GM15510 (cell line): ENCODE measurements around the gene GTF3A.

Experiments used
- POLR2A ChIP-seq: IDR thresholded peaks from 3 replicates; pipeline ENCODE4 v1.6.1; 2011; ENCODE audit warnings: borderline replicate concordance; ENCODE audit not compliant: insufficient read length; ENCODE audit errors: extremely low read depth

GTF3A gene

DNA sequence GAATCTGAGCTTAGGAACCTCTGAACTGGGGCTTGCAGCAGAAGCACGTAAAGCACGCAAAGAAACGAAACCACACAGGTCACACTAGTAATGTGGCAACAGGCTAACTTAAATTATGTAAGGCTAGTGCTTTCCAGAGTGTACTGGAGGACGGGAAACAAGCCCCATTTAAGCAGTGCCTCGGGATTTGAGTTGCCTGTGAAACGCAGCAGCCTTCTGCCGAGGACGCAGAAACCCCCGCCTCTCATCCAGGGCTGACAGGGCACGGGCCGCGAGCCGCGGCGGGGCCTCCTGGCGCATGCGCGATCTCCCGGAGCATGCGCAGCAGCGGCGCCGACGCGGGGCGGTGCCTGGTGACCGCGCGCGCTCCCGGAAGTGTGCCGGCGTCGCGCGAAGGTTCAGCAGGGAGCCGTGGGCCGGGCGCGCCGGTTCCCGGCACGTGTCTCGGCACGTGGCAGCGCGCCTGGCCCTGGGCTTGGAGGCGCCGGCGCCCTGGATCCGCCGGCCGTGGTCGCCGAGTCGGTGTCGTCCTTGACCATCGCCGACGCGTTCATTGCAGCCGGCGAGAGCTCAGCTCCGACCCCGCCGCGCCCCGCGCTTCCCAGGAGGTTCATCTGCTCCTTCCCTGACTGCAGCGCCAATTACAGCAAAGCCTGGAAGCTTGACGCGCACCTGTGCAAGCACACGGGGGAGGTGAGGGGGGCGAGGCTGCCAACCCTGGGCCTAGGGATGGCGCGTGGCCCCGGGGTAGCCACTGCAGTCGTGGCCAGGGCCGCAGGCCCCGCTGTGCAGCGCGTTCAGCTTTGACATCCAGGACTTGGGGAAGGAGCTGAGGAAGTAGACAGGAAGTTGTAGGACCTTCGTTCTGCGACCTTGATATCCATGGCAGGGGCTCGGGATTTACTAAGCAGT is at the start of gene GTF3A:
Gene GTF3A (plus strand): TSS at position 374 of the 912 bp plus-strand sequence.
- TF ChIP-seq POLR2A: peak; percentile 94

DNA sequence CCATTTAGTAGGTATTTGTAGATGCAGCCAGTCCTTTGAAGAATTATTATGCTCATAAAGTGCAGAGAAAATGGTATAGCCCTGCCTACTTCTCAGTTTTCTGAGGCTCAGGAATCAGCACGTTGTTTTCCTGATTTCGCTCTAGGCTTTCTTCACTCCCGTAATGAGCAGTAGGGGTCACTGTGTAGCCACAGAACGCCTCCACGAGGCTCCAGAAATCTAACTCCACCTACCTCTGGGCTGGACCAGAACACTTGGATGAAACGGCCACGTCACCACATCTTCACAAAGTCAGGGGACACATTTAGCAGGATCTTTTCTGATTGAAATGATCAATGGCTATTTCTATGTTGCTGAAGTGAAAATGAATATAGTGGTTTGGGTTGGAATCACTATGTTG is 49.8 kb upstream of the GTF3A start:
- TF ChIP-seq POLR2A: no peak

DNA sequence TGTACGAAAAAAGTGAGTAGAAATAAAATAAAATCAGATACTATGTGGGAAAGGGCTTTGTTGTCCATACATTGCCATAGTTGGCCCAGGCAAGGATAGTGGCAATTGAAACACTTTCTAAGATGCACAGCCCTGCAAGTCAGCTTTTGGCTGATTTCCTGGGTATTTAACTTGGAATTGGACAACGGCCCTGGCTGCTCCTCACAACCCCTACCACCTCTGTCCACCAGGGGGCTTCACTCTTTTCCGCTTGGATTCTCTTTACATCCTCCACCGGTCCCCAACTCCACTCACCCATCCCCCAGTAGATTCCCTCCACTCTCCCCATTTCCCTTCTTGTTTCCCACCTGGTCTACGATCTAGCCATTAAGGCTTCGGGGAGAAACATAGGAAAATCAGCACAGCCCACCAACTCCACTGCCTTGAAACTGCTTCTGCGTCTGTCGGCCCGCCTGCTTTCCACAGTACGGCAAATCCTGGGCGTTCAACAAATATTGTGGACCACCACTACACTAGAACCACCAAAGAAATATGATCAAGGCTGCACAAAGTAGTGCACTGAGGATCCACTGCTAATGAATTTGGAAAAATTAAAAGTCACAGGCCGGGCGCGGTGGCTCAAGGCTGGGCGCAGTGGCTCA is 48.6 kb upstream of the GTF3A start:
- TF ChIP-seq POLR2A: no peak

DNA sequence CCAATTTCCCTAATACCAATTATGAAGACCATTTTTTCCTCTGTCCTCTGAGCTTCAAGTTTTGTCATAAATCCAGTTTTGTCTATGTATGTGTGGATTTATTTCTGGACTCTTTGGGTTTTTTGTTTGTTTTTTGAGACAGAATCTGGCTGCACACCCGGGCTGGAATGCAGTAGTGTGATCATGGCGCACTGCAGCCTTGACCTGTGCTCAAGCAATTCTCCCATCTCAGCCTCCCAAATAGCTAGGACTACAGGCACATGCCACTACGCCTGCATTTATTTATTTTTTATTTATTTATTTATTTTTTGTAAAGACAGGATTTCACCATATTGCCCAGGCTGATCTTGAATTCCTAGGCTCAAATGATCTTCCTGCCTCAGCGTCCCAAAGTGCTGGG is 45.3 kb upstream of the GTF3A start:
- no peak for TF ChIP-seq POLR2A

DNA sequence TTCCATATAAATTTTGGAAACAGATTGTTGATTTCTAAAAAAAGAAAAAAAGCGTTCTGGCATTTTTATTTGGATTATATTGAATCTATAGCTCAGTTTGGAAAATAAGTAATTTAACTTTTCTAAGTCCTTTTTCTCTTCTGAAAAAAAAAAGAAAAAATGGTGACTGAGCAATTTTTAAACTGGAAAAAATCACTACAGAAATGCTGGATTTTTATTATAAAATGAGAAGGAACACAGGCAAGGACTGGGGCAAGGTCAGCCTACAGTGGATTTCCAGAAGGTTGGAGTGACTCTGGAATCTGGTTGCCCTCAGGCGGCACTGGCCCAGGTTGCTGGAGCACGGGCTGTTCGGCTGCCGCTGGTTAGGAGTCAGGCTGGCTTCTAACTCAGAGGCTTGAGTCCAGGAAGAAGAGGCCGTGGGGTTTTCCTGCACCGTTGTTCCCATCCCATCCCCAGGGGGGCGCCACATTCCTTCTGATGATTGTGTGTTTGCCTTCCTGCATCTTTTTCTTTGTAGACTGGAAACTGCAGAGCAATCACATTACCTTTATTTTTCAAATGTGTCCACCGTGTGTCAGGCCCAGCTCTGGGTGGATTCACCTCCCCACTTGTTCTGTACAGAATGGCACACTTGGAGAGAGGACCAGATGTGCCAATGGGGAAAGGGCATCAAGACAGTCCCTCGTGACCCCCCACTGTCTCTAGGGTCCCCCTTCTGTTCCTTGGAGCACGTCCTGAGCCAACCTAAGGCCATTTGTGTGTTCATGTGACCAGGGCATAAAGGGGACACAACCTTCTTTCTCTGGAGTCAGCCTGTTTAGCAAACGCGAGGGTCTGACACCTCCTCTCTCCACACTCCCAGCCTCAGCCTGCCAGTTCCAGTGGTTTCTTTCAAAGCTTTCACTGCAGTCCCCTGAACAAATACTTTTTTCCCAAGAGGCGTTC is 44.5 kb upstream of the GTF3A start:
- no peak for TF ChIP-seq POLR2A

DNA sequence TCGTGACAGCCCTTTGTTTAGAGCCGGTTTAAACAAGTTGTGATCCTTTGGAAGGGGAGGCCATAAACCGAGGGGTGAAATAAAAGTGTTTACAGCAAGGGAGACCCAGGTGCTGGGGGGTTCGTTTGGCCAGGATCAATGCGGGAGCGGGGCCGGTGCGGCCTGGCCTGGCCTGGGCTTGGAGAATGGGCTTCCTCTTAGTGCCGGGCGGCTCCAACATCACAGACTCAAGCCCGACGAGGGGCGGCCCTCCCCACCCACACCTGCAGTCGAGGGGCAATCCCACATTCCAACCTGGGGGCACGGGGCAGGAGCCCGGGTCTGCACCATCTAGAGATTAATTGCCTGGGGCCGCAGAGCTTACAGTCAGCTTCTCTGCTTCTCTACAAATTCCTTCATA is 42.8 kb upstream of the GTF3A start:
- TF ChIP-seq POLR2A: no peak

DNA sequence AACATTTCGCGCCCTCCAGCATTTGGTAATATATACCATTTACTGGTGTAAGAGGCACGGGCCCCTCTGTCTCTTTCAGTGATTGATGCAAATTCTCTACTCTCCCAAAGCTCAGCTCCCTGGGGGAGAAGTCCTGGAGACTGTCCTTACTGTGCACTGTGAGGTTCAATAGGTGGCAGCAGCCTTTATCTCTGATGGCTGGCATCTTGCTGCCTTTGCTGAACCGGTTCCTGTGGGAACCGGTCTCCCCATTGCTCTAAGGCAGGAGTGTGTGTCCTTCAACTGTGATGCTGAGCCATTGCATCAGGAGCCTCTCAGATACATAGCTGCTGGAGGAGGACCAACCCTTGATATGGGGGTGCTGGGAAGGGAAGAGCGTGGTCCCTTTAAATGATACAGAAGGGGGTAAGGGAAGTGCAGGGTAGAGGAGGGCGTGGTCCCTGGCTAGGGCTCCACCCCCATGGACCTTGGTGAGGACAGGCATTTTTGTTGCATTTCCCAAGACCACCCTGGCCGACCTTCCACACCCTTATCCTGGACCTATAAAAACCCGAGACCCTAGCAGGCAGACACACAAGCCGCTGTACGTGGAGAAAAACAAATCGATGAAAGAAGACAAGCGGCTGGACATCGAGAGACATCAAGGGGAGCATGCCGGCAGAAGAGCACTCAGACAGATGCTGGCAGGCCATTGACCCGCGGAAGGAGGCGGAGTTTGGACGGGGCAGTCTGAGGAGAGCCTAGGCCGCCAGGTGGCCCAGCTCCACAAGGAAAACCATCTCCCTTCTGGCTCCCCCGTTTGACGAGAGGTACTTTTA is 41.1 kb upstream of the GTF3A start:
- TF ChIP-seq POLR2A: no peak

DNA sequence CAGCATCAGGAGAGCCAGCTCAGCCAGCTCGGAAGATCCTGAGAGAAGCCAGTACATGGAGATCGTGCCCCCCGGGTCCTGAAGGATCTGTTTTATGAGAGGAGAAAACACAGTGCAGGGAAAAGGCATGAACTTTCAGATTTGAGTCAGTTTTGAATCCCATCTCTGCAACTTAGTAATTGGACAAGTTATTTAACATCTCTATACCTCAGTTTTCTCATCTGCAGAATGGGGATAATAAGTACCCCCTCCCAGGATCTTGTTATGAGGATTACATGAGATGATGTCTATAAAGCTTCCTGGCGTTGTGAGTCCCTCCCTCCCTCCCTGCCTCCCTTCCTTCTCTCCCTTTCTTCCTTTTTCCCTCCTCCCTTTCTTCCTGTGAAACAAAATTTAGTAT is 40.1 kb upstream of the GTF3A start:
- TF ChIP-seq POLR2A: no peak

DNA sequence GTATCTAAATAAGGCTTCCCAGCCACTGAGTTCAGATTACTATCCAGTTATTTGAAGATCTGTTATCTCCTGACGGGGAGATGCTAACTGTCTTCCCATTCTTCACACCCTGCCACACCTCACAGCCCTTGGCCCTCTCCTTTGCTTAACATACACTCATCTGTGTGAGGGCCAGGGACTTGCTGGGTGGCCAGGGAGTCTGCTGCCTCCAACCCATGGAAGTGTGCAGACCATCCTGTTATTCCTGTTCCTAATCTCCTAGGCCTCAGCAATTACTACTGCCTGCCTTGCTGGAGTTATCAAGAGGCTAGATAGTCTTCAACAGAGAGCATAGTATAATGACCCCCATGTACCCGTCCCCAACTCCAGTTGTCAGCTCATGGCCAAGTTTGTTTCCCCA is 36.2 kb upstream of the GTF3A start:
- TF ChIP-seq POLR2A: no peak

DNA sequence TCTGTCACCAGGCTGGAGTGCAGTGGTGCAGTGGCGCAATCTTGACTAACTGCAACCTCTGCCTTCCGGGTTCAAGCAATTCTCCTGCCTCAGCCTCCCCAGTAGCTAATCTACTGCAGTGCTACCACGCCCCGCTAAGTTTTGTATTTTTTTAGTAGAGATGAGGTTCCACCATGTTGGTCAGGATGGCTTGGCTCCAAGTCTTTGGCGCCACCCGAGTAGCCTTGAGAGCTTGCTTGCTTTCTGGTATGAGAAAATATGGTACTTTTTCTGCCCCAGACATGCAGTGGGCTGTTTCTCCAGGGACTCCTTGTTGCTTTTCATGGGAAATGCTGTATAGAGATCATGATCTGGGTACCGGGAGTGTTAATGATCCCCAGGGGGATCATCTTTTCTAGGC is 34.5 kb upstream of the GTF3A start:
- TF ChIP-seq POLR2A: no peak

DNA sequence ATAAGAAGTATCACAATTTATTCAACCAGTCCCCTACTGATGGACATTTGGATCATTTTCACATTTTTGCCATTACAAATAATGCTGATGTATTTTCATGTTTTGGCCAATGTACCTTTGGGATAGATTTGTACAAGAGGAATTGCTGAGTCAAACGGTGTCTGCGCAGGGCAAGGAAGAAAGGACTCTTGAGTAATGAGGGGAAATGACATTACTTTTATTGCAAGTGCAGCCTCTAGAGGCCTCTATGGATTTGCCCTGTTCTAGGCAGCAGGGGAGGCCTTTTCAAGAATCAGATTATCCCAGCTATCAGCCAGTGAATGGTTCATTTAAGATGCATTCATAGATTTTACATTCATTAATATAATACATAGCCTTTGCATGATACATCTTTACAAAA is 32.9 kb upstream of the GTF3A start:
- no peak for TF ChIP-seq POLR2A

DNA sequence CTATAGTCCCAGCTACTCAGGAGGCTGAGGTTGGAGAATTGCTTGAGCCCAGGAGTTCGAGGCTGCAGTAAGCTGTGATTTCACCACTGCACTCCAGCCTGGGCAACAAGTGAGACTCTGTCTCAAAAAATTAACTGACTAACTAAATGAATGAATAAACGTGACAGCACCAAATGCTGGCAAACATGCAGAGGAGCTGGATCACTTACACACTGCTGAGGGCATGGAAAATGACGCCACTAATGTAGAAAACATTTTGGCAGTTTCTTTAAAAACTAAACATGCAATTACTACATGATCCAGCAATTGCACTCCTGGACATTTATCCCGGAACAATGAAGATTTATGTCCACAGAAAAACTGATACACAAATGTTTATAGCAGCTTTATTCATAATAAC is 31.3 kb upstream of the GTF3A start:
- TF ChIP-seq POLR2A: no peak

DNA sequence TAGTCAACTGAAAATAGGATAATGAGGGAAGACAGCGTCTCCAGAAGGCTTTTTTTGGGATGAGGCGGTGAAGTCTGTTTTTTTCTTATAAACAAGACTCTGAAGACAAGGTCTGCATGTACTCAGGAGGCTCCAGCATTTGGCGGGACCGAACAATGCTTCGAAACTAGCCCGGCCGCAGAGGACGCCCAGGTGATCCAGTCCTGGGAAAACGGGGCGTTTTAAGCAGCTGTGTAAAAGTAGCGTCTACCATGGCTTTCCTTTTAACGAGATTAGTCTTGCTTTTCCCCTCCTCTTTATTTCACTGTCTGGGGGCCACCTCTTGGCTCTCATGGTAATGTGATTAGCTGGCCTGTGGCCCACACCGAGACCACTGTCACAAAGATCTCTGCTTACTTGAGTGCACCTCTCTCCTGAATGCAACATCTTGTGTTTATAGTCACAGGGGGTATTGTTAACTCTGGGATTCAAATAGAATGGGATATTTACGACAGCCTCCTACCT is 29.4 kb upstream of the GTF3A start:
- no peak for TF ChIP-seq POLR2A

DNA sequence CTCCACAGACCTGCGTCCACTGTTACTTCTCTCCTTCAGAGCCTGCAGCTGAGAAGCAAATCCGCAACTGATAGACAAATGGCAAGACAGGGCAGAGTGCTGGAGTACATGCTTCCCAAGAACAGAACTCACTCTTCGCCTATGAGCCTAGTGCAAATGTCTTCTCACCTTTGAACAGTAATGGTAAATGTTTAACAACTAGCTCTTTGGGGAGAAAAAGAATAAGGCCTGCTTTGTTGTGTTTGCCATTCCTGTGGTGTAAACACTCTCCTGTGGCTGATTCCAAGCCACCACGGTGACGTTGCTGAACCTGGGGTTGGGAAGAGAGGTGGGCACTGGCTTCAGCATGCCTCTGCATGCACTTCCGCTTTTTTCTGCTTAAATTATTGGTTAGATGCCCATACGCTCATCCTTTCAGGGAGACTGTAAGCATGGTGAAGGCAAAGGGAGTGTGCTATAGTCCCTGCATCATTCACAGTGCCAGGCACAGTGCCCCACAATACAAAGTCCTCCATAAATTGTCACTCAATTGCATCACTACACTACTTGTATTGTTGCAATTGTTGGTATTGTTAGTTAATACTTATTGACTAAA is 28.1 kb upstream of the GTF3A start:
- no peak for TF ChIP-seq POLR2A

DNA sequence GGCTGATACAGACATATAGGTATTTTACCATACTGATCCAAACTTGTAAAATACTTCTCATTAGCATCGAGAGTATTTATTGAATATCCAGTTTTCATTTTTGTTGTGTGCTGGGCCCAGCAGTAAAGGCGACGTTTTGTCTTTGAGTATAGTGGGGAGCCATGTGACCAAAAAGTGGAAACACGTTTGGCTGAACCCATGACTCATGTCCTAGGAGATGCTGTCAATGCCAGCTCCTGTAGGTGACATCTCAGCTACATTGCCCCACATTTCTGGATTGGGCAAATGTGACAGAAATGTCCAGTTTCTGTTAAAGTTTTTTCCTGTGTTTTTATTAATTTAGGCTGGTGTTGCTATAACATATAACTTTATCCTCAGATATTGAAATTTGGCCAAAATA is 26.1 kb upstream of the GTF3A start:
- no peak for TF ChIP-seq POLR2A

DNA sequence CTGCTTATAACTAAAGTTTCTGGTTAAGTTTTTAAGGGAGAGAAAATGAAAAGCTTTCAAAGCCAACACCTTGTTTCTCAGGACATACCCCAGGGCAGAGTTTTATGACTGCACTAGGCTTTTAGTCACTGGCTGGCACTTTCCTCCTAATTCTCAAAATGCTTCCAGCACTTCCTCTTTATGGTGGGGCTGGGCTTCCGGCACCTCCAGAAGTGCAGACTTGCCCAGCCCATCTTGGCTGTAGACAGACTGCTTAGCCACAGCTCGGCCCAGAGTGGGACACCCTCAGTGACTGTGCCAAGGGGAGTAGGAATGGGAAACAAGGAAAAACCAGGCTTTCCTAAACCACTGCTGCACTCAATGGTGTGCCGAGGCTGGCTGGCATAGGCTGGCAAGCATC is 23.2 kb upstream of the GTF3A start:
- no peak for TF ChIP-seq POLR2A
